Activated CD4-positive, alpha-beta memory T cell treated with anti-CD3 and anti-CD28 coated beads, Interleukin-2, amount 10 ng/mL, durations not matched to agents 7 days and 5 days (primary cell): Measurements from ENCODE around the gene ANO9. TPM values are rescaled to one million over a fixed set of nuclear protein-coding genes. Genes with fewer than 3 reads are reported as not detected.
A peak's percentile ranks its signal among the peaks of the same experiment; 100 is the strongest.

Experiments
- CTCF ChIA-PET: fragments of 350-600 bp; sonication (Branson Sonifier 250); formaldehyde crosslinking; loops from one replicate; lab custom pipeline; 2021; ENCODE audit warnings: antibody characterized with exemption, inconsistent platforms; lab: Charles Lee
- POLR2A ChIA-PET: fragments of 350-600 bp; sonication (Branson Sonifier 250); formaldehyde crosslinking; loops from one replicate; lab custom pipeline; 2021; ENCODE audit warnings: antibody characterized with exemption; lab: Charles Lee
- DNase-seq: peaks from one replicate; pipeline ENCODE4 v3.0.0-alpha.2; 2020
- H3K27ac Mint-ChIP-seq: one replicate; pipeline ENCODE4 v1.8.0; 2021; ENCODE audit warnings: mild to moderate bottlenecking, mixed read lengths
- H3K27me3 Mint-ChIP-seq: one replicate; pipeline ENCODE4 v1.8.0; 2021; ENCODE audit warnings: mixed read lengths
- H3K36me3 Mint-ChIP-seq: one replicate; pipeline ENCODE4 v1.8.0; 2021; ENCODE audit warnings: low read depth, mixed read lengths
- H3K4me1 Mint-ChIP-seq: one replicate; pipeline ENCODE4 v1.8.0; 2021; ENCODE audit warnings: mixed read lengths
- H3K4me3 Mint-ChIP-seq: one replicate; pipeline ENCODE4 v1.8.0; 2021; ENCODE audit warnings: mild to moderate bottlenecking, mixed read lengths
- H3K9me3 Mint-ChIP-seq: one replicate; pipeline ENCODE4 v1.8.0; 2021; ENCODE audit warnings: mixed read lengths
- total RNA-seq, 2 experiments: library from RNA; stranded (reverse); gene quantifications; one replicate each; pipeline ENCODE4 v1.2.3, GENCODE V29; 2021

ANO9 gene
- total RNA-seq, 2 experiments from 2014 or later = 69.2 to 73.5 TPM

GRCh38 chr11:454043-454442 lies 12.2 kb upstream of the ANO9 start:
- POLR2A ChIA-PET = no interaction called here

GRCh38 chr11:453564-453963 lies 11.8 kb upstream of the ANO9 start:
- Mint-ChIP-seq H3K27ac (no peak overlapping the region), H3K36me3 (peaks cover 29% of the 10 kb centered on the region), H3K4me3 (no peak overlapping the region), H3K4me1 (peaks cover 61% of the 10 kb centered on the region), H3K9me3 (no peaks in the 10 kb centered on the region), H3K27me3 (no peaks in the 10 kb centered on the region)
- ChIA-PET CTCF (no interaction called here), POLR2A (no interaction called here)
- DNase-seq = no peak

More at GRCh38 chr11:454043-454442, 12.2 kb upstream of the ANO9 start:
- Mint-ChIP-seq H3K4me1 (peaks cover 57% of the 10 kb centered on the region), H3K9me3 (no peaks in the 10 kb centered on the region), H3K27ac (no peak overlapping the region), H3K4me3 (no peak overlapping the region), H3K36me3 (peaks cover 29% of the 10 kb centered on the region), H3K27me3 (no peaks in the 10 kb centered on the region)
- CTCF ChIA-PET = no interaction called here
- no peak for DNase-seq

GRCh38 chr11:452916-453527 lies 11.2 kb upstream of the ANO9 start:
- H3K36me3 Mint-ChIP-seq = peaks cover 29% of the 10 kb centered on the region
- H3K4me1 Mint-ChIP-seq = peaks cover 64% of the 10 kb centered on the region
- H3K4me3 Mint-ChIP-seq = no peak overlapping the region
- ChIA-PET CTCF (no interaction called here), POLR2A (interaction anchor here (6.2 kb wide), 1 partner anchor 47 kb away, joined by 57 read pairs; no protein-coding TSS in a partner anchor)
- H3K27me3 Mint-ChIP-seq = no peaks in the 10 kb centered on the region
- H3K9me3 Mint-ChIP-seq = no peaks in the 10 kb centered on the region
- no peak overlapping the region for H3K27ac Mint-ChIP-seq
- DNase-seq = no peak

- CTCF ChIA-PET = interaction anchor here (0.5 kb wide), 1 partner anchor 10 kb away, joined by 3 read pairs; no protein-coding TSS in a partner anchor
- no peaks in the 10 kb centered on the region for H3K27me3 Mint-ChIP-seq
- peaks cover 29% of the 10 kb centered on the region for H3K36me3 Mint-ChIP-seq
- no peak for DNase-seq
- POLR2A ChIA-PET = interaction anchor here (1.5 to 6.2 kb wide), 4 partner anchors 37 to 244 kb away, joined by 5 to 102 read pairs (median 38); partner anchors contain the start of genes BET1L, RIC8A, RNH1 and SIGIRR
- H3K9me3 Mint-ChIP-seq = no peaks in the 10 kb centered on the region
- peaks cover 56% of the 10 kb centered on the region for H3K4me1 Mint-ChIP-seq
- H3K27ac Mint-ChIP-seq = no peak overlapping the region
- H3K4me3 Mint-ChIP-seq = no peak overlapping the region
Measured at GRCh38 chr11:452203-452744, 10.5 kb upstream of the ANO9 start.

GRCh38 chr11:451738-452137 lies 9.9 kb upstream of the ANO9 start:
- H3K9me3 Mint-ChIP-seq = no peaks in the 10 kb centered on the region
- ChIA-PET CTCF (no interaction called here), POLR2A (interaction anchor here (1.5 to 6.2 kb wide), 5 partner anchors 21 to 244 kb away, joined by 3 to 102 read pairs (median 19); partner anchors contain the start of genes BET1L, RIC8A, RNH1 and SIGIRR)
- peak overlapping the region; percentile 95 for H3K4me3 Mint-ChIP-seq
- peaks cover 51% of the 10 kb centered on the region for H3K4me1 Mint-ChIP-seq
- no peaks in the 10 kb centered on the region for H3K27me3 Mint-ChIP-seq
- no peak overlapping the region for H3K27ac Mint-ChIP-seq
- DNase-seq = no peak
- H3K36me3 Mint-ChIP-seq = peaks cover 29% of the 10 kb centered on the region

- CTCF ChIA-PET = interaction anchor here (0.9 to 4.0 kb wide), 8 partner anchors 11 to 200 kb away, joined by 3 to 67 read pairs (median 6); partner anchors contain the start of gene SIGIRR
- peaks cover 43% of the 10 kb centered on the region for H3K4me1 Mint-ChIP-seq
- H3K9me3 Mint-ChIP-seq = no peaks in the 10 kb centered on the region
- POLR2A ChIA-PET = interaction anchor here (1.5 to 6.2 kb wide), 8 partner anchors 22 to 243 kb away, joined by 3 to 102 read pairs (median 14); partner anchors contain the start of genes BET1L, RIC8A, RNH1 and SIGIRR
- H3K27ac Mint-ChIP-seq = peak overlapping the region; percentile 83
- peak overlapping the region; percentile 95 for H3K4me3 Mint-ChIP-seq
- no peaks in the 10 kb centered on the region for H3K27me3 Mint-ChIP-seq
- peaks cover 25% of the 10 kb centered on the region for H3K36me3 Mint-ChIP-seq
- DNase-seq = peak; percentile 83
Measured at GRCh38 chr11:450809-451451, 9.1 kb upstream of the ANO9 start.

GRCh38 chr11:449889-450808 lies 8.3 kb upstream of the ANO9 start, which contains the start of gene PTDSS2:
TSS of gene PTDSS2 (plus strand) at chr11:450279. CDS start at chr11:450456, 177 bp downstream.
- POLR2A ChIA-PET = interaction anchor here (0.6 to 6.2 kb wide), 16 partner anchors 10 to 242 kb away, joined by 3 to 102 read pairs (median 8); partner anchors contain the start of genes BET1L, RIC8A, RNH1 and SIGIRR
- H3K4me1 Mint-ChIP-seq = peaks cover 38% of the 10 kb centered on the region
- H3K27ac Mint-ChIP-seq = peak within 1 kb of the TSS; percentile 89
- no peaks in the 10 kb centered on the region for H3K9me3 Mint-ChIP-seq
- H3K36me3 Mint-ChIP-seq = peaks cover 22% of the 10 kb centered on the region
- no peaks in the 10 kb centered on the region for H3K27me3 Mint-ChIP-seq
- peak within 1 kb of the TSS; percentile 95 for H3K4me3 Mint-ChIP-seq
- CTCF ChIA-PET = interaction anchor here (0.6 to 4.0 kb wide), 17 partner anchors 10 to 369 kb away, joined by 3 to 67 read pairs (median 5); partner anchors contain the start of genes BET1L, RIC8A, RNH1 and SIGIRR
- DNase-seq = peak; percentile 97

- ChIA-PET CTCF (interaction anchor here (0.7 to 4.0 kb wide), 27 partner anchors 8 to 328 kb away, joined by 3 to 67 read pairs (median 4); partner anchors contain the start of genes BET1L, IFITM1, RIC8A and RNH1), POLR2A (interaction anchor here (0.7 to 6.2 kb wide), 19 partner anchors 9 to 241 kb away, joined by 3 to 102 read pairs (median 5); partner anchors contain the start of genes BET1L, IFITM2, PSMD13 and RIC8A)
- H3K9me3 Mint-ChIP-seq = no peaks in the 10 kb centered on the region
Measured at GRCh38 chr11:447923-448731, 6.3 kb upstream of the ANO9 start.

GRCh38 chr11:446891-447290 lies 5.1 kb upstream of the ANO9 start:
- H3K27ac Mint-ChIP-seq = no peak overlapping the region
- peaks cover 7% of the 10 kb centered on the region for H3K36me3 Mint-ChIP-seq
- POLR2A ChIA-PET = interaction anchor here (1.7 to 6.2 kb wide), 3 partner anchors 31 to 239 kb away, joined by 4 to 57 read pairs (median 17); partner anchors contain the start of genes BET1L, RIC8A and SIGIRR
- CTCF ChIA-PET = interaction anchor here (0.8 to 4.0 kb wide), 3 partner anchors 31 to 72 kb away, joined by 3 to 62 read pairs (median 3); partner anchors contain the start of gene SIGIRR
- H3K4me3 Mint-ChIP-seq = peak overlapping the region; percentile 32
- no peak for DNase-seq
- peaks cover 9% of the 10 kb centered on the region for H3K27me3 Mint-ChIP-seq
- peaks cover 29% of the 10 kb centered on the region for H3K4me1 Mint-ChIP-seq
- no peaks in the 10 kb centered on the region for H3K9me3 Mint-ChIP-seq

More at GRCh38 chr11:447923-448731, 6.3 kb upstream of the ANO9 start:
- H3K27me3 Mint-ChIP-seq = peaks cover 9% of the 10 kb centered on the region
- peaks cover 32% of the 10 kb centered on the region for H3K4me1 Mint-ChIP-seq
- H3K36me3 Mint-ChIP-seq = peaks cover 11% of the 10 kb centered on the region
- H3K27ac Mint-ChIP-seq = peak overlapping the region; percentile 97
- peak overlapping the region; percentile 90 for H3K4me3 Mint-ChIP-seq
- peak; percentile 96 for DNase-seq

GRCh38 chr11:445765-446588 lies 4.2 kb upstream of the ANO9 start:
- H3K36me3 Mint-ChIP-seq = peaks cover 2% of the 10 kb centered on the region
- no peak overlapping the region for H3K27ac Mint-ChIP-seq
- no peaks in the 10 kb centered on the region for H3K9me3 Mint-ChIP-seq
- DNase-seq = no peak
- H3K4me3 Mint-ChIP-seq = no peak overlapping the region
- peaks cover 9% of the 10 kb centered on the region for H3K27me3 Mint-ChIP-seq
- ChIA-PET POLR2A (interaction anchor here (1.7 kb wide), 1 partner anchor 30 kb away, joined by 4 read pairs; the partner anchor contains the start of gene SIGIRR), CTCF (interaction anchor here (0.8 to 1.0 kb wide), 3 partner anchors 10 to 31 kb away, joined by 3 to 6 read pairs (median 3); no protein-coding TSS in a partner anchor)
- peaks cover 23% of the 10 kb centered on the region for H3K4me1 Mint-ChIP-seq
